SK-N-SH (cell line): ENCODE results near the gene IL1RL2. TPM values are rescaled to one million over a fixed set of nuclear protein-coding genes. Genes with fewer than 3 reads are reported as not detected.

Experiments
- CTCF ChIA-PET: fragments of 300-600, 350-600 bp; formaldehyde crosslinking; extraction: SDS; loops from one replicate; lab custom pipeline; 2021; lab: Yijun Ruan, JAX
- POLR2A ChIA-PET: fragments of 350-600 bp; sonication (Branson Sonifier 250); formaldehyde crosslinking; extraction: SDS; loops from one replicate; lab custom pipeline; 2020; ENCODE audit warnings: antibody characterized with exemption, inconsistent platforms; lab: Yijun Ruan, JAX
- DNase-seq: peaks from one replicate; pipeline ENCODE4 v3.0.0; 2012
- H2AFZ ChIP-seq: fragments of 200-600 bp; sonication (generic); 2 replicates; pipeline ENCODE4 v1.8.1; 2016; ENCODE audit warnings: antibody characterized with exemption, mild to moderate bottlenecking, low read depth
- H3F3A ChIP-seq: fragments of 200-600 bp; sonication (generic); replicated peaks from 2 replicates; pipeline ENCODE3; 2016; ENCODE audit warnings: antibody characterized with exemption, mild to moderate bottlenecking; ENCODE audit not compliant: insufficient read depth
- H3K27ac ChIP-seq, 2 experiments: fragments of 200-500 bp in 1 of 2; fragments of 200-600 bp in 1 of 2; sonication (Bioruptor generic) in 1 of 2; sonication (generic), shearing (Covaris generic) in 1 of 2; 2 replicates each; pipeline versions ENCODE4 v1.5.1 to v1.6.1; 2014 to 2016; ENCODE audit warnings: low read depth in 2 of 2, inconsistent platforms in 1 of 2, low read length in 1 of 2, mild to moderate bottlenecking in 1 of 2, mixed read lengths in 1 of 2
- H3K27me3 ChIP-seq: fragments of 200-600 bp; sonication (generic), shearing (Covaris generic); 2 replicates; pipeline ENCODE4 v1.6.1; 2016; ENCODE audit warnings: mixed run types; ENCODE audit not compliant: insufficient read depth
- H3K36me3 ChIP-seq, 2 experiments: fragments of 200-500 bp in 1 of 2; fragments of 200-600 bp in 1 of 2; sonication (Bioruptor generic) in 1 of 2; sonication (generic) in 1 of 2; replicated peaks in 1 of 2; 2 replicates each; pipeline versions ENCODE3 to v1.5.1; 2014 to 2016; ENCODE audit warnings: low read length in 1 of 2, mild to moderate bottlenecking in 1 of 2; ENCODE audit not compliant: insufficient read depth in 2 of 2, control insufficient read depth in 1 of 2
- H3K4me1 ChIP-seq, 2 experiments: fragments of 200-500 bp in 1 of 2; fragments of 200-600 bp in 1 of 2; sonication (Bioruptor generic) in 1 of 2; sonication (generic), shearing (Covaris generic) in 1 of 2; 2 replicates each; pipeline versions ENCODE4 v1.5.1 to v1.6.1; 2014 to 2016; ENCODE audit warnings: low read depth in 1 of 2, low read length in 1 of 2, mixed run types in 1 of 2; ENCODE audit not compliant: insufficient read depth in 2 of 2, control insufficient read depth in 1 of 2
- H3K4me2 ChIP-seq: fragments of 200-600 bp; sonication (generic), shearing (Covaris generic); 2 replicates; pipeline ENCODE4 v1.6.1; 2017; ENCODE audit warnings: mixed run types
- H3K4me3 ChIP-seq, 2 experiments: fragments of 200-500 bp in 1 of 2; fragments of 200-600 bp in 1 of 2; sonication (Bioruptor generic) in 1 of 2; sonication (generic), shearing (Covaris generic) in 1 of 2; 2 replicates each; pipeline versions ENCODE4 v1.5.1 to v1.8.1; 2014 to 2016; ENCODE audit warnings: low read depth in 2 of 2, inconsistent platforms in 1 of 2, low read length in 1 of 2, mild to moderate bottlenecking in 1 of 2, mixed read lengths in 1 of 2, moderate library complexity in 1 of 2
- H3K79me2 ChIP-seq: fragments of 200-600 bp; sonication (generic); 2 replicates; pipeline ENCODE4 v1.8.1; 2017; ENCODE audit warnings: mild to moderate bottlenecking; ENCODE audit not compliant: insufficient read depth
- H3K9ac ChIP-seq: fragments of 200-600 bp; sonication (generic); 2 replicates; pipeline ENCODE4 v1.6.1; 2017; ENCODE audit warnings: mixed run types
- H3K9me2 ChIP-seq: fragments of 200-600 bp; sonication (generic); 2 replicates; pipeline ENCODE4 v1.6.1; 2017; ENCODE audit warnings: mixed run types
- H3K9me3 ChIP-seq: fragments of 200-600 bp; sonication (generic); 2 replicates; pipeline ENCODE4 v1.6.1; 2017; ENCODE audit warnings: mixed run types, mild to moderate bottlenecking, moderate library complexity
- H4K20me1 ChIP-seq: fragments of 200-600 bp; sonication (generic); 2 replicates; pipeline ENCODE4 v1.6.1; 2017; ENCODE audit warnings: mild to moderate bottlenecking, mixed run types; ENCODE audit not compliant: insufficient read depth
- ELF1 ChIP-seq: IDR thresholded peaks from 2 replicates; pipeline ENCODE4 v1.4.0; 2012
- EP300 ChIP-seq, 2 experiments: IDR thresholded peaks; 2 replicates each; pipeline versions ENCODE4 v1.4.0 to v1.6.1; 2012; ENCODE audit warnings: borderline replicate concordance in 1 of 2, low read depth in 1 of 2, low read length in 1 of 2
- EZH2phosphoT487 ChIP-seq: fragments of 200-600 bp; sonication (generic); IDR thresholded peaks from 2 replicates; pipeline ENCODE4 v1.6.1; 2017; ENCODE audit warnings: low read depth, mixed run types, mild to moderate bottlenecking, antibody characterized with exemption, moderate library complexity, borderline replicate concordance
- FOXM1 ChIP-seq: IDR thresholded peaks from 2 replicates; pipeline ENCODE4 v1.4.0; 2012; ENCODE audit warnings: low read depth, mild to moderate bottlenecking
- JUND ChIP-seq: IDR thresholded peaks from 2 replicates; pipeline ENCODE4 v1.4.0; 2012
- MEF2A ChIP-seq: IDR thresholded peaks from 2 replicates; pipeline ENCODE4 v1.4.0; 2012; ENCODE audit warnings: low read depth, borderline replicate concordance
- NFIC ChIP-seq: IDR thresholded peaks from 2 replicates; pipeline ENCODE4 v1.4.0; 2012; ENCODE audit warnings: borderline replicate concordance
- NRF1 ChIP-seq: IDR thresholded peaks from 2 replicates; pipeline ENCODE4 v1.6.1; 2012; ENCODE audit warnings: low read depth, mild to moderate bottlenecking, low read length
- RCOR1 ChIP-seq: fragments of 150-350 bp; IDR thresholded peaks from 2 replicates; pipeline ENCODE4 v1.6.1; 2017; ENCODE audit warnings: antibody characterized with exemption, low read length
- RFX5 ChIP-seq: IDR thresholded peaks from 2 replicates; pipeline ENCODE4 v1.6.1; 2012; ENCODE audit warnings: mild to moderate bottlenecking, improper control_type of control experiment, low read length
- RXRA ChIP-seq: IDR thresholded peaks from 2 replicates; pipeline ENCODE4 v1.4.0; 2012; ENCODE audit warnings: low read depth, mild to moderate bottlenecking, borderline replicate concordance
- SIN3A ChIP-seq: IDR thresholded peaks from 2 replicates; pipeline ENCODE4 v1.6.1; 2012; ENCODE audit warnings: low read depth, mild to moderate bottlenecking, low read length, moderate library complexity, borderline replicate concordance
- SMC3 ChIP-seq: IDR thresholded peaks from 2 replicates; pipeline ENCODE4 v1.6.1; 2012; ENCODE audit warnings: low read depth, low read length, improper control_type of control experiment
- TEAD4 ChIP-seq: IDR thresholded peaks from 2 replicates; pipeline ENCODE4 v1.4.0; 2012; ENCODE audit warnings: mild to moderate bottlenecking, borderline replicate concordance; ENCODE audit not compliant: insufficient read depth
- USF2 ChIP-seq: fragments of 150-350 bp; IDR thresholded peaks from 2 replicates; pipeline ENCODE4 v1.6.1; 2017; ENCODE audit warnings: antibody characterized with exemption, low read length, low read depth, borderline replicate concordance
- YY1 ChIP-seq: IDR thresholded peaks from 2 replicates; pipeline ENCODE4 v1.4.0; 2012; ENCODE audit warnings: low read depth, mild to moderate bottlenecking
- ZBTB33 ChIP-seq: IDR thresholded peaks from 2 replicates; pipeline ENCODE4 v1.4.0; 2012; ENCODE audit warnings: low read depth, borderline replicate concordance
- WGBS: methylation state at CpG from one replicate; pipeline ENCODE4 v1.1.6; 2017; ENCODE audit warnings: low lambda C conversion rate; 5-methylcytosine and 5-hydroxymethylcytosine counted together
- polyA plus RNA-seq, 3 experiments: library from polyadenylated mRNA; depleted of rRNA; stranded (reverse); fragments of >200 nt; gene quantifications; 2 replicates each; pipeline ENCODE4 v1.2.3, GENCODE V29; 2012
- TF ChIP-seq, protein P1 (sequence below): IDR thresholded peaks from 2 replicates; pipeline ENCODE4 v1.6.1; 2012; ENCODE audit warnings: mild to moderate bottlenecking, low read depth, low read length, moderate library complexity
- TF ChIP-seq, protein P2 (sequence below): IDR thresholded peaks from 2 replicates; pipeline ENCODE4; 2012

The IL1RL2 gene
- polyA plus RNA-seq, 1 of the 3 experiments (the other 2 are of a cell fraction), result 0.05 TPM

DNA sequence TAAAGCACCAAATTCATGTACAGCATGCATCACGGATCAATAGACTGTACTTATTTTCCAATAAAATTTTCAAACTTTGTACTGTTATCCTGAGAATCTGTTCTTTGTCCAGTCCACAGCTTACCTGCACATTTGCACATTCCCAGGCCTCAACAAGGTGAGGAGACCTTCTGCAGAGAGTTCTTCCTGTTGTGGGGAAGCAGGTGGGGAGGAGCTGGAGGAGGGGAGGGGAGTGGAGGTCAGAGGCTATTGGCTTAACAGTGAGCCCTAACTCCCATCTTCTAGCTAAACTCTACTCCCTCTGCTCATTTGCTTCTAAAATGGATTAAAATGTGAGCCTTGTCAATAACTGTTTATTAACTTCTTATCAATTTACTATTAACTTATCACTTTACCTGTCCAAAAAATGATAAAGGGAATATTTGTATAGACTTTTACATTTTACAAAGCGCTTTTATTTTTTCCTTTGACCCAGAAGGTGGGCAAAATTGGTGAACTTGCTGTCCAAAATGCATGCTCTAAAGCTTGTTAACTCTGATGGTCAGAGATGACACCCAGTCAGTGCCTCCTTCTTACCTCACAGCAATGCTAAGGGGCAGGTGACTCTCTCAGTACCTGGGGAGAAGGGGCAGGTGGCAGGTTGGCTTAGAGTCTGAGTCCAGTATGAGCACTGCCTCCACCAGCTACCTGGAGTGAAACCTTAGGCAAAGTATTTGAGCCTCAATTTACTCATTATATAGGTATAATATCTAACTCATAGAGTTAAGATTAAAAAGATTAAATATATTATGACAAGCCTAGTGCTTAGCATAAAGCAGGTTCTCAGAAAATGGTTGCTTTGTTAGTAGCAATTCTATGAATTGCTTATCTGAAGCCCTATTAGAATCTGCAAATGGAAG, 6.8 kb upstream of the IL1RL2 start:
- no peaks in the 10 kb centered on the region for H4K20me1 ChIP-seq
- no peaks in the 10 kb centered on the region for H3K79me2 ChIP-seq
- H3K4me2 ChIP-seq, result no peak overlapping the region
- TF ChIP-seq SIN3A, result no peak
- no peak for TF ChIP-seq RCOR1
- TF ChIP-seq SMC3, result no peak
- TF ChIP-seq NFIC, result no peak
- TF ChIP-seq USF2, result no peak
- TF ChIP-seq, protein P1, sequence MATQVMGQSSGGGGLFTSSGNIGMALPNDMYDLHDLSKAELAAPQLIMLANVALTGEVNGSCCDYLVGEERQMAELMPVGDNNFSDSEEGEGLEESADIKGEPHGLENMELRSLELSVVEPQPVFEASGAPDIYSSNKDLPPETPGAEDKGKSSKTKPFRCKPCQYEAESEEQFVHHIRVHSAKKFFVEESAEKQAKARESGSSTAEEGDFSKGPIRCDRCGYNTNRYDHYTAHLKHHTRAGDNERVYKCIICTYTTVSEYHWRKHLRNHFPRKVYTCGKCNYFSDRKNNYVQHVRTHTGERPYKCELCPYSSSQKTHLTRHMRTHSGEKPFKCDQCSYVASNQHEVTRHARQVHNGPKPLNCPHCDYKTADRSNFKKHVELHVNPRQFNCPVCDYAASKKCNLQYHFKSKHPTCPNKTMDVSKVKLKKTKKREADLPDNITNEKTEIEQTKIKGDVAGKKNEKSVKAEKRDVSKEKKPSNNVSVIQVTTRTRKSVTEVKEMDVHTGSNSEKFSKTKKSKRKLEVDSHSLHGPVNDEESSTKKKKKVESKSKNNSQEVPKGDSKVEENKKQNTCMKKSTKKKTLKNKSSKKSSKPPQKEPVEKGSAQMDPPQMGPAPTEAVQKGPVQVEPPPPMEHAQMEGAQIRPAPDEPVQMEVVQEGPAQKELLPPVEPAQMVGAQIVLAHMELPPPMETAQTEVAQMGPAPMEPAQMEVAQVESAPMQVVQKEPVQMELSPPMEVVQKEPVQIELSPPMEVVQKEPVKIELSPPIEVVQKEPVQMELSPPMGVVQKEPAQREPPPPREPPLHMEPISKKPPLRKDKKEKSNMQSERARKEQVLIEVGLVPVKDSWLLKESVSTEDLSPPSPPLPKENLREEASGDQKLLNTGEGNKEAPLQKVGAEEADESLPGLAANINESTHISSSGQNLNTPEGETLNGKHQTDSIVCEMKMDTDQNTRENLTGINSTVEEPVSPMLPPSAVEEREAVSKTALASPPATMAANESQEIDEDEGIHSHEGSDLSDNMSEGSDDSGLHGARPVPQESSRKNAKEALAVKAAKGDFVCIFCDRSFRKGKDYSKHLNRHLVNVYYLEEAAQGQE, result no peak
- TF ChIP-seq JUND, result no peak
- TF ChIP-seq FOXM1, result no peak
- TF ChIP-seq TEAD4, result no peak
- TF ChIP-seq RXRA, result no peak
- TF ChIP-seq EZH2phosphoT487, result no peak
- TF ChIP-seq NRF1, result no peak
- no peak for TF ChIP-seq EP300 (IDR thresholded peaks at IDR 0.05; ENCODE audit: borderline replicate concordance in 1 of 2, low read depth in 1 of 2, low read length in 1 of 2)
- TF ChIP-seq ZBTB33, result no peak
- TF ChIP-seq ELF1, result no peak
- no peak for TF ChIP-seq MEF2A
- no peak for TF ChIP-seq RFX5
- TF ChIP-seq, protein P2, sequence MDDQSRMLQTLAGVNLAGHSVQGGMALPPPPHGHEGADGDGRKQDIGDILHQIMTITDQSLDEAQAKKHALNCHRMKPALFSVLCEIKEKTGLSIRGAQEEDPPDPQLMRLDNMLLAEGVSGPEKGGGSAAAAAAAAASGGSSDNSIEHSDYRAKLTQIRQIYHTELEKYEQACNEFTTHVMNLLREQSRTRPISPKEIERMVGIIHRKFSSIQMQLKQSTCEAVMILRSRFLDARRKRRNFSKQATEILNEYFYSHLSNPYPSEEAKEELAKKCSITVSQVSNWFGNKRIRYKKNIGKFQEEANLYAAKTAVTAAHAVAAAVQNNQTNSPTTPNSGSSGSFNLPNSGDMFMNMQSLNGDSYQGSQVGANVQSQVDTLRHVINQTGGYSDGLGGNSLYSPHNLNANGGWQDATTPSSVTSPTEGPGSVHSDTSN, result no peak
- no peak for TF ChIP-seq YY1
- H3K9me2 ChIP-seq, result no peaks in the 10 kb centered on the region
- no peak overlapping the region for H2AFZ ChIP-seq
- no peaks in the 10 kb centered on the region for H3K9me3 ChIP-seq
- ChIA-PET POLR2A (no interaction called here), CTCF (no interaction called here)
- H3K36me3 ChIP-seq, result no peaks in the 10 kb centered on the region
- DNase-seq, result no peak
- H3F3A ChIP-seq, result no peaks in the 10 kb centered on the region
- H3K4me3 ChIP-seq, result no peak overlapping the region
- no peak overlapping the region for H3K9ac ChIP-seq
- no peaks in the 10 kb centered on the region for H3K27me3 ChIP-seq
- H3K27ac ChIP-seq, result no peak overlapping the region
- H3K4me1 ChIP-seq, result no peaks in the 10 kb centered on the region
- 66% methylated on average over 2 of the region's 2 CpGs for WGBS
